SK-N-SH (cell line): Measurements from ENCODE around the gene SCART1. TPM values are rescaled to one million over a fixed set of nuclear protein-coding genes. Genes with fewer than 3 reads are reported as not detected.

Experiments
- CTCF ChIA-PET: fragments of 300-600, 350-600 bp; formaldehyde crosslinking; extraction: SDS; loops from one replicate; lab custom pipeline; 2021; lab: Yijun Ruan, JAX
- POLR2A ChIA-PET: fragments of 350-600 bp; sonication (Branson Sonifier 250); formaldehyde crosslinking; extraction: SDS; loops from one replicate; lab custom pipeline; 2020; ENCODE audit warnings: antibody characterized with exemption, inconsistent platforms; lab: Yijun Ruan, JAX
- DNase-seq: peaks from one replicate; pipeline ENCODE4 v3.0.0; 2012
- H2AFZ ChIP-seq: fragments of 200-600 bp; sonication (generic); 2 replicates; pipeline ENCODE4 v1.8.1; 2016; ENCODE audit warnings: antibody characterized with exemption, mild to moderate bottlenecking, low read depth
- H3F3A ChIP-seq: fragments of 200-600 bp; sonication (generic); replicated peaks from 2 replicates; pipeline ENCODE3; 2016; ENCODE audit warnings: antibody characterized with exemption, mild to moderate bottlenecking; ENCODE audit not compliant: insufficient read depth
- H3K27ac ChIP-seq, 2 experiments: fragments of 200-500 bp in 1 of 2; fragments of 200-600 bp in 1 of 2; sonication (Bioruptor generic) in 1 of 2; sonication (generic), shearing (Covaris generic) in 1 of 2; 2 replicates each; pipeline versions ENCODE4 v1.5.1 to v1.6.1; 2014 to 2016; ENCODE audit warnings: low read depth in 2 of 2, inconsistent platforms in 1 of 2, low read length in 1 of 2, mild to moderate bottlenecking in 1 of 2, mixed read lengths in 1 of 2
- H3K27me3 ChIP-seq: fragments of 200-600 bp; sonication (generic), shearing (Covaris generic); 2 replicates; pipeline ENCODE4 v1.6.1; 2016; ENCODE audit warnings: mixed run types; ENCODE audit not compliant: insufficient read depth
- H3K36me3 ChIP-seq, 2 experiments: fragments of 200-500 bp in 1 of 2; fragments of 200-600 bp in 1 of 2; sonication (Bioruptor generic) in 1 of 2; sonication (generic) in 1 of 2; replicated peaks in 1 of 2; 2 replicates each; pipeline versions ENCODE3 to v1.5.1; 2014 to 2016; ENCODE audit warnings: low read length in 1 of 2, mild to moderate bottlenecking in 1 of 2; ENCODE audit not compliant: insufficient read depth in 2 of 2, control insufficient read depth in 1 of 2
- H3K4me1 ChIP-seq, 2 experiments: fragments of 200-500 bp in 1 of 2; fragments of 200-600 bp in 1 of 2; sonication (Bioruptor generic) in 1 of 2; sonication (generic), shearing (Covaris generic) in 1 of 2; 2 replicates each; pipeline versions ENCODE4 v1.5.1 to v1.6.1; 2014 to 2016; ENCODE audit warnings: low read depth in 1 of 2, low read length in 1 of 2, mixed run types in 1 of 2; ENCODE audit not compliant: insufficient read depth in 2 of 2, control insufficient read depth in 1 of 2
- H3K4me2 ChIP-seq: fragments of 200-600 bp; sonication (generic), shearing (Covaris generic); 2 replicates; pipeline ENCODE4 v1.6.1; 2017; ENCODE audit warnings: mixed run types
- H3K4me3 ChIP-seq, 2 experiments: fragments of 200-500 bp in 1 of 2; fragments of 200-600 bp in 1 of 2; sonication (Bioruptor generic) in 1 of 2; sonication (generic), shearing (Covaris generic) in 1 of 2; 2 replicates each; pipeline versions ENCODE4 v1.5.1 to v1.8.1; 2014 to 2016; ENCODE audit warnings: low read depth in 2 of 2, inconsistent platforms in 1 of 2, low read length in 1 of 2, mild to moderate bottlenecking in 1 of 2, mixed read lengths in 1 of 2, moderate library complexity in 1 of 2
- H3K79me2 ChIP-seq: fragments of 200-600 bp; sonication (generic); 2 replicates; pipeline ENCODE4 v1.8.1; 2017; ENCODE audit warnings: mild to moderate bottlenecking; ENCODE audit not compliant: insufficient read depth
- H3K9ac ChIP-seq: fragments of 200-600 bp; sonication (generic); 2 replicates; pipeline ENCODE4 v1.6.1; 2017; ENCODE audit warnings: mixed run types
- H3K9me2 ChIP-seq: fragments of 200-600 bp; sonication (generic); 2 replicates; pipeline ENCODE4 v1.6.1; 2017; ENCODE audit warnings: mixed run types
- H3K9me3 ChIP-seq: fragments of 200-600 bp; sonication (generic); 2 replicates; pipeline ENCODE4 v1.6.1; 2017; ENCODE audit warnings: mixed run types, mild to moderate bottlenecking, moderate library complexity
- H4K20me1 ChIP-seq: fragments of 200-600 bp; sonication (generic); 2 replicates; pipeline ENCODE4 v1.6.1; 2017; ENCODE audit warnings: mild to moderate bottlenecking, mixed run types; ENCODE audit not compliant: insufficient read depth
- GATA2 ChIP-seq: sonication (generic); formaldehyde crosslinking; IDR thresholded peaks from 2 replicates; pipeline ENCODE4 v1.5.0; 2020; ENCODE audit warnings: mild to moderate bottlenecking, missing genetic modification reagents
- JUND ChIP-seq: IDR thresholded peaks from 2 replicates; pipeline ENCODE4 v1.4.0; 2012
- POLR2AphosphoS5 ChIP-seq: IDR thresholded peaks from 2 replicates; pipeline ENCODE4 v1.6.1; 2012; ENCODE audit warnings: low read depth, low read length
- RXRA ChIP-seq: IDR thresholded peaks from 2 replicates; pipeline ENCODE4 v1.4.0; 2012; ENCODE audit warnings: low read depth, mild to moderate bottlenecking, borderline replicate concordance
- TCF12 ChIP-seq: IDR thresholded peaks from 2 replicates; pipeline ENCODE4 v1.4.0; 2012
- WGBS: methylation state at CpG from one replicate; pipeline ENCODE4 v1.1.6; 2017; ENCODE audit warnings: low lambda C conversion rate; 5-methylcytosine and 5-hydroxymethylcytosine counted together
- polyA plus RNA-seq, 3 experiments: library from polyadenylated mRNA; depleted of rRNA; stranded (reverse); fragments of >200 nt; gene quantifications; 2 replicates each; pipeline ENCODE4 v1.2.3, GENCODE V29; 2012
- TF ChIP-seq, protein P1 (sequence below): IDR thresholded peaks from 2 replicates; pipeline ENCODE4 v1.6.1; 2012; ENCODE audit warnings: mild to moderate bottlenecking, low read depth, low read length, moderate library complexity

Gene SCART1
- polyA plus RNA-seq, 1 of the 3 experiments (the other 2 are of a cell fraction): 2.1 TPM

DNA sequence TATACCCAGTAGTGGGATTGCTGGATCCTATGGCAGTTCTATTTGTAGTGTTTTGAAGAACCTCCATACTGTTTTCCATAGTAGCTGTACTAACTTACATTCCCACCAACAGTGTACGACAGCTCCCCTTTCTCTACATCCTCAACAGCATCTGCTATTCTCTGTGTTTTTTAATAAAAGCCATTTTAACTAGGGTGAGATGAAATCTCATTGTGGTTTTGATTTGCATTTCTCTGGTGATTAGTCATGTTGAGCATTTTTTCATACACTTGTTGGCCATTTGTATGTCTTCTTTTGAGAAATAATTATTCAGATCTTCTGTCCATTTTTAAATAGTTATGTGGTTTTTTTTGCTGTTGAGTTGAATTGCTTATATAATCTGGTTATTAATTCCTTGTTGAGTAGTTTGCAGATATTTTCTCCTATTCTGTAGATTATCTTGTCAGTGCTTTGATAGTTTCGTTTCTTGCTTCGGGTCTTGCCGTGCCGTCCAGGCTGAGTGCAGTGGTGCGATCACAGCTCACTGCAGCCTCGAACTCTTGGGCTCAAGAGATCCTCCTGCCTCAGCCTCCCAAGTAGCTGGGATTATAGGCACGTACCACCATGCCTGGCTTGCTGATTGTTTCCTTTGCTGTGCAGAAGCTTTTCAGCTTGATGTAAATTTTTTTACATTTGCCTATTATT lies 47.8 kb upstream of the SCART1 start (continued):
- TF ChIP-seq, protein P1, sequence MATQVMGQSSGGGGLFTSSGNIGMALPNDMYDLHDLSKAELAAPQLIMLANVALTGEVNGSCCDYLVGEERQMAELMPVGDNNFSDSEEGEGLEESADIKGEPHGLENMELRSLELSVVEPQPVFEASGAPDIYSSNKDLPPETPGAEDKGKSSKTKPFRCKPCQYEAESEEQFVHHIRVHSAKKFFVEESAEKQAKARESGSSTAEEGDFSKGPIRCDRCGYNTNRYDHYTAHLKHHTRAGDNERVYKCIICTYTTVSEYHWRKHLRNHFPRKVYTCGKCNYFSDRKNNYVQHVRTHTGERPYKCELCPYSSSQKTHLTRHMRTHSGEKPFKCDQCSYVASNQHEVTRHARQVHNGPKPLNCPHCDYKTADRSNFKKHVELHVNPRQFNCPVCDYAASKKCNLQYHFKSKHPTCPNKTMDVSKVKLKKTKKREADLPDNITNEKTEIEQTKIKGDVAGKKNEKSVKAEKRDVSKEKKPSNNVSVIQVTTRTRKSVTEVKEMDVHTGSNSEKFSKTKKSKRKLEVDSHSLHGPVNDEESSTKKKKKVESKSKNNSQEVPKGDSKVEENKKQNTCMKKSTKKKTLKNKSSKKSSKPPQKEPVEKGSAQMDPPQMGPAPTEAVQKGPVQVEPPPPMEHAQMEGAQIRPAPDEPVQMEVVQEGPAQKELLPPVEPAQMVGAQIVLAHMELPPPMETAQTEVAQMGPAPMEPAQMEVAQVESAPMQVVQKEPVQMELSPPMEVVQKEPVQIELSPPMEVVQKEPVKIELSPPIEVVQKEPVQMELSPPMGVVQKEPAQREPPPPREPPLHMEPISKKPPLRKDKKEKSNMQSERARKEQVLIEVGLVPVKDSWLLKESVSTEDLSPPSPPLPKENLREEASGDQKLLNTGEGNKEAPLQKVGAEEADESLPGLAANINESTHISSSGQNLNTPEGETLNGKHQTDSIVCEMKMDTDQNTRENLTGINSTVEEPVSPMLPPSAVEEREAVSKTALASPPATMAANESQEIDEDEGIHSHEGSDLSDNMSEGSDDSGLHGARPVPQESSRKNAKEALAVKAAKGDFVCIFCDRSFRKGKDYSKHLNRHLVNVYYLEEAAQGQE: no peak
- TF ChIP-seq, all 33 proteins: peak for 4

DNA sequence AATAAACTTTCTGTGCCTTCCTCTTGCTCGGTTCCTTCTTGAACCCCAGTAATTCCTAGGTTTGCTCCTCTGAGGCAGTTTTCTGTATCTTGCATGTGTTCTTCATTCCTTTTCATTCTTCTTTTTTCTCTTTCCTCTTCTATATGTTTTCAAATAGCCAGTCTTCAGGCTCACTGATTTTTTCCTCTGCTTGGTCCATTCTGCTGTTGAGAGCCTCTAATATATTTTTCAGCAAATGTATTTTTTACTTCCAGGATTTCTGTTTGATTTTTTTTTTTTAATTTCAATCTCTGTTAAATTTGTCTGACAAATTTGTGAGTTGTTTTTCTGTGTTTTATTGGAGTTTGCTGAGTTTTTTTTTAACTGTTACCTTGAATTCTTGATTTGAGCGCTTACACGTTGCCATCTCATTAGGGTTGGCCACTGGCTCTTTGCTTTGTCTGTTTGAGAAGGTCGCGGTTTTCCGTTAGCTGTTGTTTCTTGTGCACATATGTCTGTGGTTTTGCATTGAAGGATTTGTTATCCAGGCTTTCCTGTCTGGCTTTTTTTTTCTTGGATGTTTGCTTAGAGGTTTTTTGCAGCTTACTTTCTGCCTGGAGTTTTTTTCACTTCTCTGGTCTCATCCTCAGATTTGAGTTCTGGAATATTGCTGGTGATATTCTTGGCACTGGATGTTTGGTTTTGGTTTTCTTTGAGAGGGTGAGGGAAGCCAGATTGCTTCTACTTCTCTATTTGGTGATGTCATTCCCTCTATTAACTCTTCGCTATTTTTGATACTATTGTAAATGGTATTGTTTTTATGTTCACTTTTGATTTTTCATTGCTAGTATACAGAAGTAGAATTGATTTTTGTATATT lies 42.0 kb upstream of the SCART1 start:
- TF ChIP-seq RXRA: no peak
- no peak for TF ChIP-seq POLR2AphosphoS5
- TF ChIP-seq, protein P1: no peak
- TF ChIP-seq TCF12: no peak
- no peak for TF ChIP-seq GATA2 (CRISPR knock-in tag)
- no peak for TF ChIP-seq JUND
- TF ChIP-seq, all 33 proteins: peak for 0
- ChIA-PET CTCF (interaction anchor here (1.7 kb wide), 1 partner anchor 9 kb away, joined by 4 read pairs; no protein-coding TSS in a partner anchor), POLR2A (no interaction called here)
- Histone ChIP-seq H3K9me2 (no peaks in the 10 kb centered on the region), H3K4me2 (no peak overlapping the region), H3K4me3 (no peak overlapping the region), H3K79me2 (peaks cover 70% of the 10 kb centered on the region), H3K27me3 (no peaks in the 10 kb centered on the region), H3K36me3 (peaks cover 58 to 77% of the 10 kb centered on the region in 2 experiments), H4K20me1 (peaks cover 4% of the 10 kb centered on the region; the same call in 1 of the 2 replicates), H3K9me3 (peaks cover 22% of the 10 kb centered on the region), H3K4me1 (no peaks in the 10 kb centered on the region), H3K27ac (no peak overlapping the region), H2AFZ (no peak overlapping the region), H3F3A (peaks cover 4% of the 10 kb centered on the region), H3K9ac (no peak overlapping the region)
- WGBS: 96% methylated on average over 7 of the region's 7 CpGs
- no peak for DNase-seq
